Activated CD8-positive, alpha-beta T cell treated with anti-CD3 and anti-CD28 coated beads, Interleukin-2, amount 10 ng/mL, durations not matched to agents 7 days and 5 days (primary cell): ENCODE measurements around the gene LCP2. TPM values are rescaled to one million over a fixed set of nuclear protein-coding genes. Genes with fewer than 3 reads are reported as not detected.

Source experiments
- ATAC-seq: fragments of 150-1000 bp; cut with Tn5 transposase; one replicate; pipeline ENCODE4 v1.10.0; 2021; ENCODE audit warnings: moderate library complexity
- CTCF ChIA-PET: fragments of 350-600 bp; sonication (Branson Sonifier 250); formaldehyde crosslinking; loops from one replicate; lab custom pipeline; 2021; ENCODE audit warnings: antibody characterized with exemption; lab: Charles Lee
- POLR2A ChIA-PET: fragments of 350-600 bp; sonication (Branson Sonifier 250); formaldehyde crosslinking; loops from one replicate; lab custom pipeline; 2021; ENCODE audit warnings: antibody characterized with exemption; lab: Charles Lee
- DNase-seq: peaks from one replicate; pipeline ENCODE4 v3.0.0-alpha.2; 2020
- H3K27ac Mint-ChIP-seq: one replicate; pipeline ENCODE4 v1.8.0; 2021; ENCODE audit warnings: mild to moderate bottlenecking, mixed read lengths
- H3K27me3 Mint-ChIP-seq: one replicate; pipeline ENCODE4 v1.8.0; 2021; ENCODE audit warnings: low read depth, mixed read lengths
- H3K36me3 Mint-ChIP-seq: one replicate; pipeline ENCODE4 v1.8.0; 2021; ENCODE audit warnings: low read depth, mixed read lengths
- H3K4me1 Mint-ChIP-seq: one replicate; pipeline ENCODE4 v1.8.0; 2021; ENCODE audit warnings: low read depth, mixed read lengths
- H3K4me3 Mint-ChIP-seq: one replicate; pipeline ENCODE4 v1.8.0; 2021; ENCODE audit warnings: mild to moderate bottlenecking, mixed read lengths
- H3K9me3 Mint-ChIP-seq: one replicate; pipeline ENCODE4 v1.8.0; 2022; ENCODE audit warnings: mixed read lengths; ENCODE audit not compliant: insufficient read depth
- total RNA-seq, 2 experiments: library from RNA; stranded (reverse); gene quantifications; one replicate each; pipeline ENCODE4 v1.2.3, GENCODE V29; 2021

LCP2 gene
- total RNA-seq, 2 experiments from 2014 or later: 386 TPM

GRCh38 chr5:170308686-170309085, 11.1 kb upstream of the LCP2 start:
- no peak overlapping the region for H3K4me3 Mint-ChIP-seq
- ATAC-seq: no peak
- no peaks in the 10 kb centered on the region for H3K9me3 Mint-ChIP-seq
- no peaks in the 10 kb centered on the region for H3K36me3 Mint-ChIP-seq
- peaks cover 55% of the 10 kb centered on the region for H3K4me1 Mint-ChIP-seq
- DNase-seq: no peak
- CTCF ChIA-PET: interaction anchor here (1.6 kb wide), 1 partner anchor 22 kb away, joined by 6 read pairs; no protein-coding TSS in a partner anchor
- POLR2A ChIA-PET: interaction anchor here (0.7 to 2.2 kb wide), 5 partner anchors 10 to 22 kb away, joined by 3 to 9 read pairs (median 5); partner anchors contain the start of gene LCP2
- H3K27ac Mint-ChIP-seq: no peak overlapping the region
- H3K27me3 Mint-ChIP-seq: no peaks in the 10 kb centered on the region

GRCh38 chr5:170307575-170308465, 10.2 kb upstream of the LCP2 start:
- CTCF ChIA-PET: interaction anchor here (1.2 to 1.6 kb wide), 2 partner anchors 23 to 31 kb away, joined by 3 to 6 read pairs; no protein-coding TSS in a partner anchor
- Mint-ChIP-seq H3K27ac (no peak overlapping the region), H3K9me3 (no peaks in the 10 kb centered on the region), H3K4me3 (no peak overlapping the region), H3K27me3 (no peaks in the 10 kb centered on the region), H3K4me1 (peaks cover 55% of the 10 kb centered on the region), H3K36me3 (no peaks in the 10 kb centered on the region)
- POLR2A ChIA-PET: interaction anchor here (0.7 to 23.3 kb wide), 7 partner anchors 10 to 33 kb away, joined by 3 to 898 read pairs (median 5); partner anchors contain the start of gene LCP2
- no peak for DNase-seq
- no peak for ATAC-seq

GRCh38 chr5:170306381-170306831, 8.8 kb upstream of the LCP2 start:
- Mint-ChIP-seq H3K27ac (no peak overlapping the region), H3K27me3 (no peaks in the 10 kb centered on the region), H3K36me3 (no peaks in the 10 kb centered on the region), H3K9me3 (no peaks in the 10 kb centered on the region), H3K4me3 (no peak overlapping the region), H3K4me1 (peaks cover 55% of the 10 kb centered on the region)
- ATAC-seq: no peak
- CTCF ChIA-PET: interaction anchor here (0.8 to 2.3 kb wide), 8 partner anchors 8 to 32 kb away, joined by 3 to 13 read pairs (median 4); no protein-coding TSS in a partner anchor
- POLR2A ChIA-PET: interaction anchor here (0.7 to 23.3 kb wide), 5 partner anchors 9 to 32 kb away, joined by 3 to 898 read pairs (median 6); partner anchors contain the start of gene LCP2
- DNase-seq: no peak

GRCh38 chr5:170305646-170306025, 8.1 kb upstream of the LCP2 start:
- no peak overlapping the region for H3K4me3 Mint-ChIP-seq
- H3K36me3 Mint-ChIP-seq: no peaks in the 10 kb centered on the region
- DNase-seq (no peak), ATAC-seq (no peak)
- no peaks in the 10 kb centered on the region for H3K9me3 Mint-ChIP-seq
- H3K27me3 Mint-ChIP-seq: no peaks in the 10 kb centered on the region
- H3K4me1 Mint-ChIP-seq: peaks cover 58% of the 10 kb centered on the region
- ChIA-PET POLR2A (interaction anchor here (1.5 to 23.3 kb wide), 2 partner anchors 8 to 31 kb away, joined by 10 to 898 read pairs; partner anchors contain the start of gene LCP2), CTCF (interaction anchor here (0.8 to 4.3 kb wide), 8 partner anchors 9 to 39 kb away, joined by 3 to 25 read pairs (median 5); no protein-coding TSS in a partner anchor)
- H3K27ac Mint-ChIP-seq: no peak overlapping the region

GRCh38 chr5:170305016-170305645, 7.6 kb upstream of the LCP2 start:
- Mint-ChIP-seq H3K36me3 (no peaks in the 10 kb centered on the region), H3K4me1 (peaks cover 57% of the 10 kb centered on the region), H3K4me3 (no peak overlapping the region), H3K27ac (no peak overlapping the region), H3K27me3 (no peaks in the 10 kb centered on the region), H3K9me3 (no peaks in the 10 kb centered on the region)
- ATAC-seq (no peak), DNase-seq (no peak)
- CTCF ChIA-PET: interaction anchor here (0.8 to 5.6 kb wide), 11 partner anchors 8 to 38 kb away, joined by 3 to 71 read pairs (median 12); no protein-coding TSS in a partner anchor
- POLR2A ChIA-PET: interaction anchor here (2.7 to 23.3 kb wide), 2 partner anchors 26 to 31 kb away, joined by 20 to 898 read pairs; no protein-coding TSS in a partner anchor

- DNase-seq (no peak), ATAC-seq (peak; percentile 20)
- ChIA-PET POLR2A (interaction anchor here (1.1 to 23.3 kb wide), 8 partner anchors 10 to 31 kb away, joined by 4 to 898 read pairs (median 16); no protein-coding TSS in a partner anchor), CTCF (interaction anchor here (0.9 to 5.6 kb wide), 17 partner anchors 9 to 42 kb away, joined by 3 to 71 read pairs (median 6); no protein-coding TSS in a partner anchor)
- no peaks in the 10 kb centered on the region for H3K27me3 Mint-ChIP-seq
- no peaks in the 10 kb centered on the region for H3K36me3 Mint-ChIP-seq
- no peaks in the 10 kb centered on the region for H3K9me3 Mint-ChIP-seq
- peak overlapping the region; percentile 80 for H3K4me3 Mint-ChIP-seq
- peak overlapping the region; percentile 96 for H3K27ac Mint-ChIP-seq
- H3K4me1 Mint-ChIP-seq: peaks cover 70% of the 10 kb centered on the region
Observed at GRCh38 chr5:170303549-170303948, 6.0 kb upstream of the LCP2 start.

- peak; percentile 95 for ATAC-seq
Observed at GRCh38 chr5:170302653-170303501, 5.3 kb upstream of the LCP2 start.

GRCh38 chr5:170301981-170302652, 4.5 kb upstream of the LCP2 start:
- Mint-ChIP-seq H3K9me3 (no peaks in the 10 kb centered on the region), H3K4me1 (peaks cover 79% of the 10 kb centered on the region), H3K27me3 (no peaks in the 10 kb centered on the region), H3K36me3 (peaks cover 5% of the 10 kb centered on the region), H3K4me3 (peak overlapping the region; percentile 80), H3K27ac (peak overlapping the region; percentile 96)
- no peak for ATAC-seq
- ChIA-PET POLR2A (interaction anchor here (1.8 to 23.3 kb wide), 5 partner anchors 9 to 31 kb away, joined by 12 to 898 read pairs (median 32); no protein-coding TSS in a partner anchor), CTCF (interaction anchor here (0.7 to 14.1 kb wide), 13 partner anchors 9 to 37 kb away, joined by 3 to 226 read pairs (median 11); no protein-coding TSS in a partner anchor)
- DNase-seq: no peak

More at GRCh38 chr5:170302653-170303501, 5.3 kb upstream of the LCP2 start:
- no peaks in the 10 kb centered on the region for H3K36me3 Mint-ChIP-seq
- CTCF ChIA-PET: interaction anchor here (0.9 to 14.1 kb wide), 19 partner anchors 9 to 41 kb away, joined by 3 to 188 read pairs (median 6); no protein-coding TSS in a partner anchor
- peak overlapping the region; percentile 96 for H3K27ac Mint-ChIP-seq
- H3K4me1 Mint-ChIP-seq: peaks cover 76% of the 10 kb centered on the region
- DNase-seq: peak; percentile 77
- no peaks in the 10 kb centered on the region for H3K27me3 Mint-ChIP-seq
- no peaks in the 10 kb centered on the region for H3K9me3 Mint-ChIP-seq
- peak overlapping the region; percentile 80 for H3K4me3 Mint-ChIP-seq
- POLR2A ChIA-PET: interaction anchor here (0.7 to 23.3 kb wide), 9 partner anchors 10 to 31 kb away, joined by 3 to 898 read pairs (median 12); no protein-coding TSS in a partner anchor

GRCh38 chr5:170301149-170301548, 3.6 kb upstream of the LCP2 start:
- Mint-ChIP-seq H3K36me3 (peaks cover 15% of the 10 kb centered on the region), H3K27ac (peak overlapping the region; percentile 32), H3K4me3 (no peak overlapping the region), H3K9me3 (no peaks in the 10 kb centered on the region), H3K27me3 (no peaks in the 10 kb centered on the region), H3K4me1 (peaks cover 73% of the 10 kb centered on the region)
- DNase-seq (no peak), ATAC-seq (no peak)
- POLR2A ChIA-PET: interaction anchor here (1.2 to 23.3 kb wide), 4 partner anchors 8 to 31 kb away, joined by 4 to 898 read pairs (median 232); no protein-coding TSS in a partner anchor
- CTCF ChIA-PET: interaction anchor here (0.7 to 16.1 kb wide), 11 partner anchors 8 to 39 kb away, joined by 3 to 324 read pairs (median 28); no protein-coding TSS in a partner anchor
